ENCODE measurements around the gene CDNF. TPM values are rescaled to one million over a fixed set of nuclear protein-coding genes. Genes with fewer than 3 reads are reported as not detected.

Gene CDNF
- total RNA-seq, 1 experiment from 2014 or later = 2.3 TPM

- intact Hi-C loops (cut with micrococcal nuclease; ENCODE audit: unreplicated experiment) = no loop called here
- CTCF ChIA-PET = interaction anchor here (0.6 kb wide), 1 partner anchor 631 kb away, joined by 3 read pairs; no protein-coding TSS in a partner anchor
- Mint-ChIP-seq H3K9me3 (ENCODE audit: low read depth, unreplicated experiment) (no peaks in the 10 kb centered on the region), H3K27ac (ENCODE audit: unreplicated experiment) (no peak overlapping the region), H3K36me3 (ENCODE audit: insufficient read depth, unreplicated experiment) (peaks cover 12% of the 10 kb centered on the region), H3K4me1 (ENCODE audit: low read depth, unreplicated experiment) (peaks cover 14% of the 10 kb centered on the region), H3K27me3 (ENCODE audit: unreplicated experiment) (no peaks in the 10 kb centered on the region), H3K4me3 (ENCODE audit: low read depth, unreplicated experiment) (no peak overlapping the region)
- TF ChIP-seq, protein P1, sequence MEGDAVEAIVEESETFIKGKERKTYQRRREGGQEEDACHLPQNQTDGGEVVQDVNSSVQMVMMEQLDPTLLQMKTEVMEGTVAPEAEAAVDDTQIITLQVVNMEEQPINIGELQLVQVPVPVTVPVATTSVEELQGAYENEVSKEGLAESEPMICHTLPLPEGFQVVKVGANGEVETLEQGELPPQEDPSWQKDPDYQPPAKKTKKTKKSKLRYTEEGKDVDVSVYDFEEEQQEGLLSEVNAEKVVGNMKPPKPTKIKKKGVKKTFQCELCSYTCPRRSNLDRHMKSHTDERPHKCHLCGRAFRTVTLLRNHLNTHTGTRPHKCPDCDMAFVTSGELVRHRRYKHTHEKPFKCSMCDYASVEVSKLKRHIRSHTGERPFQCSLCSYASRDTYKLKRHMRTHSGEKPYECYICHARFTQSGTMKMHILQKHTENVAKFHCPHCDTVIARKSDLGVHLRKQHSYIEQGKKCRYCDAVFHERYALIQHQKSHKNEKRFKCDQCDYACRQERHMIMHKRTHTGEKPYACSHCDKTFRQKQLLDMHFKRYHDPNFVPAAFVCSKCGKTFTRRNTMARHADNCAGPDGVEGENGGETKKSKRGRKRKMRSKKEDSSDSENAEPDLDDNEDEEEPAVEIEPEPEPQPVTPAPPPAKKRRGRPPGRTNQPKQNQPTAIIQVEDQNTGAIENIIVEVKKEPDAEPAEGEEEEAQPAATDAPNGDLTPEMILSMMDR (IDR thresholded peaks at IDR 0.05; ENCODE audit: unreplicated experiment) = no peak
- no TSS peak for BruUV-seq (replicated peaks)
- no peak for DNase-seq
Measured at GRCh38 chr10:14859043-14859442, 21.2 kb upstream of the CDNF start.

GRCh38 chr10:14858338-14858960, 20.6 kb upstream of the CDNF start:
- Mint-ChIP-seq H3K4me3 (ENCODE audit: low read depth, unreplicated experiment) (no peak overlapping the region), H3K27ac (ENCODE audit: unreplicated experiment) (no peak overlapping the region), H3K4me1 (ENCODE audit: low read depth, unreplicated experiment) (peaks cover 14% of the 10 kb centered on the region), H3K9me3 (ENCODE audit: low read depth, unreplicated experiment) (no peaks in the 10 kb centered on the region), H3K27me3 (ENCODE audit: unreplicated experiment) (no peaks in the 10 kb centered on the region), H3K36me3 (ENCODE audit: insufficient read depth, unreplicated experiment) (peaks cover 13% of the 10 kb centered on the region)
- BruUV-seq (replicated peaks) = no TSS peak
- intact Hi-C loops (cut with micrococcal nuclease; ENCODE audit: unreplicated experiment) = no loop called here
- TF ChIP-seq, protein P1 (IDR thresholded peaks at IDR 0.05; ENCODE audit: unreplicated experiment) = no peak
- CTCF ChIA-PET = interaction anchor here (0.6 kb wide), 1 partner anchor 631 kb away, joined by 3 read pairs; no protein-coding TSS in a partner anchor
- DNase-seq = no peak

DNA sequence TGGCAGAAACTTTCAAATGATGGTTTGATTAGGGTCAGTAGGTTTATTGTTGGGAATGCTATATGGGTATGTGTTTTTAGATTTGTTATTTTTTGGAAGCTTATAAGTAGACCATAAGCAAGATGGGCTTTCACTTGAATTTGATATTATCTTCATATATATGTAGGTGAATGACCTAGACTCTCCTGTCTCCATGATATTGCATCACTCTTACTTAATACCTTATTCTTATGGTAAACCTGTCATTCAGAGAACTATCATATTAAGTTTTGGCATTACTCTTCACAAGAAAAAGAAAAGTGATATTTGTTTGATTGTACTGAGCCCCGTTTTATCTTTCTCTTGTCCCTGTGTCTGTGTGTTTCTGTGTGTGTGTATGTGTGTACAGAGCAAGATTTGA, 17.6 kb upstream of the CDNF start:
- Mint-ChIP-seq H3K27me3 (ENCODE audit: unreplicated experiment) (no peaks in the 10 kb centered on the region), H3K9me3 (ENCODE audit: low read depth, unreplicated experiment) (no peaks in the 10 kb centered on the region), H3K4me3 (ENCODE audit: low read depth, unreplicated experiment) (no peak overlapping the region), H3K36me3 (ENCODE audit: insufficient read depth, unreplicated experiment) (peaks cover 16% of the 10 kb centered on the region), H3K27ac (ENCODE audit: unreplicated experiment) (no peak overlapping the region), H3K4me1 (ENCODE audit: low read depth, unreplicated experiment) (peaks cover 6% of the 10 kb centered on the region)
- CTCF ChIA-PET = no interaction called here
- TF ChIP-seq, protein P1 (IDR thresholded peaks at IDR 0.05; ENCODE audit: unreplicated experiment) = no peak
- no peak for DNase-seq
- intact Hi-C loops (cut with micrococcal nuclease; ENCODE audit: unreplicated experiment) = no loop called here
- no TSS peak for BruUV-seq (replicated peaks)

DNA sequence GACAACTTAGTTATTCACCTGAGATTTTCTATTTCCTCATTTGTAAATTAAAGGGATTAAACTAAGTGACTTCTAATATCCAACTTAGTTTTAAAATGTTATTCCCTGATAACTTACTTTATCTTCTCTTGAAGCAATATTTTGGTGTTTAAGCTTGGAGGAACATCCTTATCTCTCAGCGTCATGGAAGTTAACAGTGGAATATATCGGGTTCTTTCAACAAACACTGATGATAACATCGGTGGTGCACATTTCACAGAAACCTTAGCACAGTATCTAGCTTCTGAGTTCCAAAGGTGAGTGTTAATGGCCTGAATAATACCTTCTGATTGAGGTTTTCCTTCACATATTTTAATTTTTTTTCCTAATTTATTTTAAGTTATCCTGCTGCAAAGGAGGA, 14.4 kb upstream of the CDNF start:
- Mint-ChIP-seq H3K9me3 (ENCODE audit: low read depth, unreplicated experiment) (no peaks in the 10 kb centered on the region), H3K27ac (ENCODE audit: unreplicated experiment) (no peak overlapping the region), H3K4me3 (ENCODE audit: low read depth, unreplicated experiment) (no peak overlapping the region), H3K36me3 (ENCODE audit: insufficient read depth, unreplicated experiment) (peaks cover 19% of the 10 kb centered on the region), H3K4me1 (ENCODE audit: low read depth, unreplicated experiment) (no peaks in the 10 kb centered on the region), H3K27me3 (ENCODE audit: unreplicated experiment) (no peaks in the 10 kb centered on the region)
- intact Hi-C loops (cut with micrococcal nuclease; ENCODE audit: unreplicated experiment) = no loop called here
- CTCF ChIA-PET = no interaction called here
- TF ChIP-seq, protein P1 (IDR thresholded peaks at IDR 0.05; ENCODE audit: unreplicated experiment) = no peak
- no peak for DNase-seq
- BruUV-seq (replicated peaks) = no TSS peak
